H1 (cell line): ENCODE measurements around the gene FAM111A. TPM values are rescaled to one million over a fixed set of nuclear protein-coding genes. Genes with fewer than 3 reads are reported as not detected.

Source experiments
- CBX8 ChIP-seq: fragments of 300-800, 300-1000 bp; sonication (generic); IDR thresholded peaks from 2 replicates; pipeline ENCODE4 v1.7.1; 2016; ENCODE audit warnings: low read depth, low read length, borderline replicate concordance
- CHD1 ChIP-seq: IDR thresholded peaks from 2 replicates; pipeline ENCODE4 v1.6.1; 2012; ENCODE audit warnings: low read depth, low read length, improper control_type of control experiment
- EGR1 ChIP-seq: IDR thresholded peaks from 2 replicates; pipeline ENCODE4 v1.6.1; 2011; ENCODE audit warnings: low read depth, low read length, borderline replicate concordance
- KDM4A ChIP-seq: IDR thresholded peaks from one replicate; pipeline ENCODE4 v1.7.1; 2012; ENCODE audit warnings: low read depth, mild to moderate bottlenecking, moderate library complexity, low read length, inconsistent platforms; ENCODE audit not compliant: severe bottlenecking
- POU5F1 ChIP-seq: IDR thresholded peaks from 2 replicates; pipeline ENCODE4 v1.6.1; 2011; ENCODE audit warnings: low read depth, mild to moderate bottlenecking, low read length, moderate library complexity
- RAD21 ChIP-seq, 2 experiments: IDR thresholded peaks in 1 of 2; conservative IDR thresholded peaks in 1 of 2; 2 replicates each; pipeline ENCODE4 v1.6.1; 2011; ENCODE audit warnings: low read depth in 2 of 2, low read length in 2 of 2, improper control_type of control experiment in 1 of 2, inconsistent platforms in 1 of 2, mild to moderate bottlenecking in 1 of 2, moderate library complexity in 1 of 2
- SIN3A ChIP-seq, 2 experiments: IDR thresholded peaks in 1 of 2; conservative IDR thresholded peaks in 1 of 2; 2 replicates each; pipeline ENCODE4 v1.6.1; 2011 to 2012; ENCODE audit warnings: low read length in 2 of 2, improper control_type of control experiment in 1 of 2, low read depth in 1 of 2, mild to moderate bottlenecking in 1 of 2
- polyA plus RNA-seq, 7 experiments: library from polyadenylated mRNA; depleted of rRNA in 3 of 7; stranded (reverse) in 5 of 7; unstranded in 2 of 7; fragments of >200 nt in 5 of 7; fragments of 200-250 nt in 2 of 7; gene quantifications; 1 replicate in 5 of 7; 2 replicates in 1 of 7; 4 replicates in 1 of 7; pipeline versions ENCODE4 v1.2.1 to v1.2.3, GENCODE V29; 2011 to 2013; ENCODE audit warnings: missing spikeins in 2 of 7, mixed read lengths in 2 of 7
- total RNA-seq: library from RNA; stranded (reverse); fragmentation: NEBNext Ultra II Directional; extraction: Animal tissue kit (Norgen Biotek cat#: 25700); gene quantifications from 2 replicates; pipeline ENCODE4 v1.2.1, GENCODE V29; 2021

FAM111A gene
- total and polyA plus RNA-seq, 2 of the 8 experiments (the other 6 are each of a cell fraction or from before 2014, with no cell fraction given), result 10.2 to 29.9 TPM

DNA sequence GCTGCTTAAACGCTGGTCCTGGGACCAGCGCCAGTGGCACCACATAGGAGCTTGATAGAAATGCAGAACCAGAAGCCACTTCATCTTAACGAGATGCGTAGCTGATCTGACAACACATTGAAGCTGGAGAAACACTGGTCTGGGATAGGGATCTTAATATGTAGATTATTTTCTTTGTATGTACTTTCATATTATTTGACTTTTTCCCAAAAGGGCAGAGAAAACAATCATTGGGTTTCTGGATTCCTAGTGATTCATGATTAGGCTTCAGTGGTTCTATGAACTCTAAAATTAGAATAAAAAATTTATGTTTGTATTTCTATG lies 57.7 kb downstream of the FAM111A start (continued):
- no peak for TF ChIP-seq SIN3A (conservative IDR thresholded peaks at IDR 0.05 in 1 of 2, IDR thresholded peaks at IDR 0.05 in 1 of 2; ENCODE audit: low read depth in 1 of 2, low read length in 2 of 2)
- TF ChIP-seq CBX8, result no peak
- TF ChIP-seq EGR1, result no peak
- no peak for TF ChIP-seq KDM4A
- TF ChIP-seq CHD1, result no peak
- TF ChIP-seq POU5F1, result no peak
- no peak for TF ChIP-seq RAD21 (IDR thresholded peaks at IDR 0.05 in 1 of 2, conservative IDR thresholded peaks at IDR 0.05 in 1 of 2; ENCODE audit: low read depth in 2 of 2, low read length in 2 of 2)
